Mesodermal cell (in vitro differentiated cells): ENCODE data around the gene SEC22A.
"Not testable (repeated sequence)": the region's sequence is repeated elsewhere in the genome, so short reads cannot be mapped to it uniquely, and the experiment has no call there.

Experiments
- H3K27ac ChIP-seq: 2 replicates; pipeline ENCODE4 v1.7.0; 2013; ENCODE audit warnings: mild to moderate bottlenecking, low read depth, low read length, moderate library complexity; ENCODE audit not compliant: severe bottlenecking
- H3K36me3 ChIP-seq: 2 replicates; pipeline ENCODE4 v1.7.1; 2013; ENCODE audit warnings: mild to moderate bottlenecking, low read length, moderate library complexity; ENCODE audit not compliant: control insufficient read depth, insufficient read depth
- H3K4me1 ChIP-seq: one replicate; pipeline ENCODE4 v1.7.1; 2013; ENCODE audit warnings: mild to moderate bottlenecking, low read length; ENCODE audit not compliant: insufficient read depth, control insufficient read depth, poor library complexity, severe bottlenecking
- H3K4me3 ChIP-seq: 2 replicates; pipeline ENCODE4 v1.7.0; 2013; ENCODE audit warnings: low read length, control low read depth, mild to moderate bottlenecking; ENCODE audit not compliant: insufficient read depth, poor library complexity, severe bottlenecking; ENCODE audit errors: extremely low read depth
- H3K9me3 ChIP-seq: 2 replicates; pipeline ENCODE4 v1.7.1; 2013; ENCODE audit warnings: mild to moderate bottlenecking, low read length, moderate library complexity; ENCODE audit not compliant: control insufficient read depth
- WGBS, 2 experiments: methylation state at CpG; one replicate each; pipeline ENCODE4 v1.1.5; 2013; ENCODE audit warnings: missing lambda C conversion rate in 2 of 2; ENCODE audit not compliant: insufficient coverage in 2 of 2; 5-methylcytosine and 5-hydroxymethylcytosine counted together

Gene SEC22A

DNA sequence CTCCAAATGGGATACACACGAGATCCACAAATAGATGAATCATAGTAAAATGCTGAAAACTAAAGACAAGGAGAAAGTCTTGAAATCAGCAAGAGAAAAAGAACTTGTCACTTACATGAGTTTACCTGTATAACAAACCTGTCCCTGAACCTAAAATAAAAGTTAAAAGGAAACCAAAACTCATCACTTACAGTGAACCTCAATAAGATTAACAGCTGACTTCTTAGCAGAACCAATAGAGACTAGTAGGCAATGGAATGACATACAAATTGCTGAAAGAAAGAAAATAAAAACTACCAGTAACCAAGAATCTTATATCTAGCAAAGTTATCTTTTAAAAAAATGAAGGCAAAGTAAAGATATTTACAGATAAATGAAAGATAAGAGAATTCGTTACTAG is 27.4 kb downstream of the SEC22A start:
- Histone ChIP-seq H3K27ac (no peak overlapping the region), H3K9me3 (peaks cover 12% of the 10 kb centered on the region), H3K4me1 (no peaks in the 10 kb centered on the region), H3K36me3 (peaks cover 26% of the 10 kb centered on the region), H3K4me3 (no peak overlapping the region)
- whole genome bisulfite sequencing, 2 experiments, result 83 to 100% methylated on average over 1 of the region's 2 CpGs

DNA sequence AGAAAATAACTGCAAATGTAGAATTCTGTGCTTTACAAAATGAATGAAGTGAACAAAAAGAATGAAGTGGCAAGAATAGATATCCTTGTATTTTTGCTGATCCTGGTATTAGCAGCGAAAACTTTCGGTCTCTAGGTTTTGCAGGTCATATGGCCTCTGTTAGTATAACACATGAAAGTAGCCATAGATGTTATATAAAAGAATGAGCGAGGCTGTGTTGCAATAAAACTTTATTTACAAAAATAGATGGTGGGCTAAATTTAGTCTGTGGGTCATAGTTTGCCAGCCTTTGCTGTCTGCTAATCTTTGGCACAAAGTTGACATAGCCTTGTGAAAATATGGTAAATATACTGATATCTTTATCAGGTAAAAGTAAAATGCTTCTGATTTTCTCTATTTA is 35.2 kb downstream of the SEC22A start:
- no peaks in the 10 kb centered on the region for H3K9me3 ChIP-seq
- H3K27ac ChIP-seq, result no peak overlapping the region
- WGBS, 2 experiments, result 92 to 100% methylated on average over 2 to 3 of the region's 3 CpGs
- no peaks in the 10 kb centered on the region for H3K36me3 ChIP-seq
- no peaks in the 10 kb centered on the region for H3K4me1 ChIP-seq
- H3K4me3 ChIP-seq, result no peak overlapping the region

DNA sequence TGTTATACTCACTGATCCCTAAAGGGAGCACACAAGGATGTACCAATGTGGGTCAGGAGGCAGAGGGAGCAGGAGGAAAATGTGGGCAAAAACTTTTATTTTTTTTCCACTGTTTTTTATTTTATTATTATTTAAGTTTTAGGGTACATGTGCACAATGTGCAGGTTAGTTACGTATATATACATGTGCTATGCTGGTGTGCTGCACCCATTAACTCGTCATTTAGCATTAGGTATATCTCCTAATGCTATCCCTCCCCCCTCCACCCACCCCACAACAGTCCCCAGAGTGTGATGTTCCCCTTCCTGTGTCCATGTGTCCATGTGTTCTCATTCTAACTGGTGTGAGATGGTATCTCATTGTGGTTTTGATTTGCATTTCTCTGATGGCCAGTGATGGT is 37.4 kb downstream of the SEC22A start:
- H3K9me3 ChIP-seq, H3K4me3 ChIP-seq, H3K36me3 ChIP-seq, H3K4me1 ChIP-seq, H3K27ac ChIP-seq: not testable (repeated sequence)
- no CpG with 5 or more reads among the region's 2 CpGs for WGBS, 2 experiments

GRCh38 chr3:123239756-123240155 is 38.0 kb downstream of the SEC22A start:
- WGBS, 2 experiments, result no CpG with 5 or more reads among the region's 1 CpG
- Histone ChIP-seq H3K9me3 (no peaks in the 10 kb centered on the region), H3K4me1 (no peaks in the 10 kb centered on the region), H3K4me3 (no peak overlapping the region), H3K36me3 (no peaks in the 10 kb centered on the region), H3K27ac (no peak overlapping the region)

- WGBS, 2 experiments, result 92 to 100% methylated on average over 2 of the region's 4 CpGs
- no peak overlapping the region for H3K4me3 ChIP-seq
- no peaks in the 10 kb centered on the region for H3K4me1 ChIP-seq
- peaks cover 8% of the 10 kb centered on the region for H3K36me3 ChIP-seq
- no peak overlapping the region for H3K27ac ChIP-seq
- H3K9me3 ChIP-seq, result no peaks in the 10 kb centered on the region
Observed at GRCh38 chr3:123244128-123244527, 42.4 kb downstream of the SEC22A start.

DNA sequence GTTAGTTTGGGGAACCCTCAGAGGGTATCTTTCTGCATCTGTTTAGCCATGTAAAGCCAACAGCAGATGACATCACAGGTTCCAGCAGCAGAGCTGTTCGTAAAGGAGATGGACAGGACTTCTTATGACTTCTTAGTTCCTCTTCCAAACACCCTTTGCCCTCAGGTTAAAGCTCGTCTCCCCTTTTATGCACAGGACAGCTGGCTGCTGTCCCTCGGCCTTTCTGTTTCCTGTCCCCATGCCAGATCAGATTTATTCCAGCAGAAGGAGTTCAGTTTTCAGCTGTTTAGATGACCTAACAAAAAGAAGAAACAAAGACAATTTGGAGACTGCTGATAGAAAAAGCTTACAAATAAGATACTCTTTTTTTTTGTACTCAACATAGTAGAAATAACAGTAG is 45.1 kb downstream of the SEC22A start:
- WGBS, 2 experiments, result 92 to 100% methylated on average over 2 to 3 of the region's 3 CpGs

DNA sequence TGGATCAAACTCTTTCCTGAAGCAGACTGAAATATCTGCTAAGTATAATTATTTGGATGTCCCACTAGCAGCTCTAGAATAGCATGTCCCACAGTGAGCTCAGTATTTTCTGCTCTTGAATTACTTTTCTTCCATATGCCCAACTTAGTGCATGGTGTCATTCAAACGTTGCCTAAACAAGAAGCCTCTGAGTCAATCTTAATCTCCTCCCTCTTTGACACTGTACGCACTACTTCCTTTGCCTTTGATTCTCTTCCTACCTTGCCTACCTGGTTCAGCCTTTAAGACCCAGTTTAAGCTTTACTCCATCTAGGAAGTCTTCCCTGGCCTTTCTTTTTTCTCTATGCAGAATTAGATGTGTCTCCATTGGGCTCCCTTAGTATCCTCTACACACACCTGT is 54.5 kb downstream of the SEC22A start:
- Histone ChIP-seq H3K27ac (no peak overlapping the region), H3K9me3 (no peaks in the 10 kb centered on the region), H3K4me3 (no peak overlapping the region), H3K36me3 (no peaks in the 10 kb centered on the region), H3K4me1 (peaks cover 3% of the 10 kb centered on the region)
- WGBS, 2 experiments, result 83% methylated on average over 2 of the region's 2 CpGs

More for the DNA sequence above, 45.1 kb downstream of the SEC22A start:
- no peaks in the 10 kb centered on the region for H3K4me1 ChIP-seq
- H3K36me3 ChIP-seq, result peaks cover 8% of the 10 kb centered on the region
- H3K4me3 ChIP-seq, result no peak overlapping the region
- H3K27ac ChIP-seq, result no peak overlapping the region
- no peaks in the 10 kb centered on the region for H3K9me3 ChIP-seq

DNA sequence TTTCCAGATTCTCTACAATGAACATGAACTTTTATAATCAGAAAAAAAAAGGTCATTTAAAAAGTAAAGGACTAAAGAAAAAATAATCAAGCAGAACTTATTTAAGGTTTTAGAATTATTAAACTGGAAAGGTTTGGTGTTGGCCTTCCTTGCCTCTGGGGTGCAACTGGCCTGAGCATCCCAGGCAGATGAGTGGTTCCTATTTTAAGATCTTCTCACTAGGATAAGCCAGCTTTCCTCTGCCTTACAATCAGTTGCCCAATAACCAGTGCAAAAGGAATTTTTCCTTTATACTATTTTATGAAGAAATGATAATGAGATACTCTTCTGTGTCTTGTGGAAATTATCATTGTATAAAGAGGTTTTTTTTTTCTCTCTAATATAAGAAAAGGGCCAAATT is 56.6 kb downstream of the SEC22A start:
- Histone ChIP-seq H3K4me1 (peaks cover 3% of the 10 kb centered on the region), H3K27ac (no peak overlapping the region), H3K9me3 (no peaks in the 10 kb centered on the region), H3K36me3 (no peaks in the 10 kb centered on the region), H3K4me3 (no peak overlapping the region)

DNA sequence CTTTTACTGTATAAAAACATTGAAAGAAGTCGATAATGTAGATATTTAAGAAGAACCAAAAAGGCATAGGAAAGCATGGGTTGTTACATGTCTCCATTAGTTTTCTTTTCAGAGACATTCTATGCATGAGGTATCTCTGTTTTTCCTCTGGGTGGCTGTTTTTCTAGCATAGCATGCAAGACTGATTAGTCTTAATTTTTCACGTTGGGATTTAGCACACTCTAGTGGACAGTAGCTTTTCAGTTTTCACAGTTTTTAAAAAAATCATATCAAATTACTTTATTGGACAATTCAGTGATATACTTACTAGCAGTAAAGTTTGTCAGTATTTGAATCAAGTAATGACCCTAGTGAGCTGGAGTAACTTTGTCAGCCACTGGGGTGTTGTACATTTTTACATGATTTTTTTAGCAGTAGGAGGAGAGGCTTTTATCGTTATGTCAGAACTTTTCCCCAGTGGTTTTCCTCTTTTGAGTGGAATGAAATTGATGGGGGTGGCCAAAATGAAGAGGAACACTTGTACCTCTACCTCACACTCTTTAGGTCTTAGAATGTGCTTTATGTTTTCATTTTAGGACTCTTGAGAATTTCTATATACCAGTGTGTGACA is 57.2 kb downstream of the SEC22A start:
- Histone ChIP-seq H3K36me3 (no peaks in the 10 kb centered on the region), H3K4me3 (no peak overlapping the region), H3K4me1 (peaks cover 3% of the 10 kb centered on the region), H3K27ac (no peak overlapping the region), H3K9me3 (no peaks in the 10 kb centered on the region)
- 86% methylated on average over 1 of the region's 3 CpGs; no CpG with 5 or more reads in 1 of the 2 experiments for WGBS, 2 experiments

- Histone ChIP-seq H3K9me3 (no peaks in the 10 kb centered on the region), H3K4me3 (no peak overlapping the region), H3K36me3 (peaks cover 6% of the 10 kb centered on the region), H3K4me1 (peaks cover 3% of the 10 kb centered on the region), H3K27ac (no peak overlapping the region)
- WGBS, 2 experiments, result no CpG with 5 or more reads among the region's 3 CpGs
Observed at GRCh38 chr3:123261666-123262065, 59.9 kb downstream of the SEC22A start.

GRCh38 chr3:123262226-123262625 is 60.5 kb downstream of the SEC22A start:
- Histone ChIP-seq H3K4me1 (peaks cover 3% of the 10 kb centered on the region), H3K4me3 (no peak overlapping the region), H3K9me3 (no peaks in the 10 kb centered on the region), H3K27ac (no peak overlapping the region), H3K36me3 (peaks cover 6% of the 10 kb centered on the region)
- no CpG with 5 or more reads among the region's 2 CpGs for WGBS, 2 experiments
